ENCODE data around the gene ANGPTL7.

DNA sequence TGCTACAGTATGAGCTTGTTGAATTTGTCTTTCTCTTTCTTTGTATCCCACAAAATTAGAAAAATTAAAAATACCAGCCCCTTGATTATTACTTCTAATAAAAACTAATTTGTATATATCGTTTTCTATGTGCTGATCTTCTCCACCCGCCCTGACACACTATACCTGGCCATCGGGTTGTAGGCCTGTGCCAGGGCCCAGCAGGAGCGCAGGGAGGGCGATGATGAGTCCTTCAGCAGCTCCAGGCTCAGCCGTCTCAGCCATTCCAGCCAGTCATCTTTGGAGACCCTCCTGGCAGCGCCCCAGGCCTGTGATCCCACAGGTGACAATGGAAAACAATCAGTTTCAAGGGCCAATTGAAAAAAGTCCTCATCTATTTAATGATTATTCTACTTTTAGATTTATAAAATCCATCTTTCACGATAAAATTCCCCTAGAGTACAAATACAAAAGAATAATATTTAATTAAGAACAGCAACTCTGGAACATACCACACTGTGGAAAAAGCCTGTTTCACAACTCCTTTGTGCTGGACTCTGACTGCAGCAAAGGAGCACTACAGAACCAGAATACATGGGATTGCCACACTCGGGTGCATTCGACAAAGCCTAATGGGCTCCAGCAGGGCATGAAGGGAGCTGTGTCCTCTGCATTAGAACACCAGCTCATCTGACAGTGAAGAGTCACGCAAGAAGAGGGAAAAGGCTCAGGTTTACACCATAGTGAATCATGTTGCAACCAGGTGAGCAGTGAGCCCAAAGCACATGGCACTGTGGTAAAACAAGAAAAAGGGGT lies 15.4 kb downstream of the ANGPTL7 start:
- no peak for TF ChIP-seq POLR2A (IDR thresholded peaks at IDR 0.05)
- TF ChIP-seq, protein P1, sequence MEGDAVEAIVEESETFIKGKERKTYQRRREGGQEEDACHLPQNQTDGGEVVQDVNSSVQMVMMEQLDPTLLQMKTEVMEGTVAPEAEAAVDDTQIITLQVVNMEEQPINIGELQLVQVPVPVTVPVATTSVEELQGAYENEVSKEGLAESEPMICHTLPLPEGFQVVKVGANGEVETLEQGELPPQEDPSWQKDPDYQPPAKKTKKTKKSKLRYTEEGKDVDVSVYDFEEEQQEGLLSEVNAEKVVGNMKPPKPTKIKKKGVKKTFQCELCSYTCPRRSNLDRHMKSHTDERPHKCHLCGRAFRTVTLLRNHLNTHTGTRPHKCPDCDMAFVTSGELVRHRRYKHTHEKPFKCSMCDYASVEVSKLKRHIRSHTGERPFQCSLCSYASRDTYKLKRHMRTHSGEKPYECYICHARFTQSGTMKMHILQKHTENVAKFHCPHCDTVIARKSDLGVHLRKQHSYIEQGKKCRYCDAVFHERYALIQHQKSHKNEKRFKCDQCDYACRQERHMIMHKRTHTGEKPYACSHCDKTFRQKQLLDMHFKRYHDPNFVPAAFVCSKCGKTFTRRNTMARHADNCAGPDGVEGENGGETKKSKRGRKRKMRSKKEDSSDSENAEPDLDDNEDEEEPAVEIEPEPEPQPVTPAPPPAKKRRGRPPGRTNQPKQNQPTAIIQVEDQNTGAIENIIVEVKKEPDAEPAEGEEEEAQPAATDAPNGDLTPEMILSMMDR (IDR thresholded peaks at IDR 0.05) = no peak

All from breast epithelium (tissue), 3 donors.